GM12878 (cell line): ENCODE results near the gene OVCA2. TPM values are rescaled to one million over a fixed set of nuclear protein-coding genes. Genes with fewer than 3 reads are reported as not detected.

Experiments
- ATAC-seq: fragments of 200-7000 bp; cut with Tn5 transposase; 3 replicates; pipeline ENCODE4 v1.9.1; 2020; ENCODE audit warnings: mild to moderate bottlenecking, moderate library complexity
- BruUV-seq: library from RNA; stranded (reverse); fragments of 400-500 nt; replicated peaks from 2 replicates; lab custom pipeline; 2021; lab: Mats Ljungman, UMichigan
- CTCF ChIA-PET: fragments of 300-600 bp; sonication (Branson Sonifier 250); formaldehyde crosslinking; extraction: SDS; loops from one replicate; lab custom pipeline; 2021; ENCODE audit warnings: inconsistent platforms; lab: Yijun Ruan, JAX
- POLR2A ChIA-PET: fragments of 350-600 bp; formaldehyde crosslinking; extraction: SDS; loops from one replicate; lab custom pipeline; 2021; ENCODE audit warnings: inconsistent platforms; lab: Charles Lee
- RAD21 ChIA-PET: fragments of 300-600 bp; sonication (Branson Sonifier 250); formaldehyde crosslinking; loops from one replicate; lab custom pipeline; 2023; ENCODE audit warnings: antibody characterized with exemption; ENCODE audit not compliant: unreplicated experiment; lab: Charles Lee
- SMC1A ChIA-PET: fragments of 300-600 bp; sonication (Branson Sonifier 250); formaldehyde crosslinking; loops from one replicate; lab custom pipeline; 2023; ENCODE audit not compliant: unreplicated experiment, uncharacterized antibody; lab: Charles Lee
- DNase-seq: peaks from one replicate; pipeline ENCODE4 v3.0.0-alpha.2; 2011; ENCODE audit warnings: low read depth, low spot score
- FAIRE-seq: peaks from 3 replicates; lab custom pipeline; 2011; peaks lifted over from hg19 to GRCh38; lab: Jason Lieb, UNC
- H2AFZ ChIP-seq: 2 replicates; pipeline ENCODE4 v1.6.0; 2011; ENCODE audit warnings: low read depth, low read length, control low read depth; ENCODE audit not compliant: control insufficient read depth
- H3K27ac ChIP-seq: 2 replicates; pipeline ENCODE4 v1.5.1; 2011; ENCODE audit warnings: control low read depth; ENCODE audit not compliant: control insufficient read depth, insufficient read depth
- H3K27me3 ChIP-seq, 2 experiments: replicated peaks in 1 of 2; 2 replicates each; pipeline versions ENCODE4 v1.6.0 to v1.6.1; 2011; ENCODE audit warnings: low read length in 1 of 2; ENCODE audit not compliant: control insufficient read depth in 2 of 2, insufficient read depth in 2 of 2
- H3K36me3 ChIP-seq, 2 experiments: 2 replicates each; pipeline ENCODE4 v1.5.1; 2011; ENCODE audit warnings: low read length in 1 of 2; ENCODE audit not compliant: control insufficient read depth in 2 of 2, insufficient read depth in 2 of 2
- H3K4me1 ChIP-seq: 2 replicates; pipeline ENCODE4 v1.6.1; 2011; ENCODE audit warnings: mild to moderate bottlenecking, low read length, moderate library complexity, mixed read lengths; ENCODE audit not compliant: control insufficient read depth, insufficient read depth
- H3K4me2 ChIP-seq: 2 replicates; pipeline ENCODE4 v1.6.0; 2011; ENCODE audit warnings: control low read depth; ENCODE audit not compliant: control insufficient read depth, insufficient read depth
- H3K4me3 ChIP-seq: fragments of 200-600 bp; sonication (generic); 2 replicates; pipeline ENCODE4 v1.5.1; 2016
- H3K79me2 ChIP-seq: 2 replicates; pipeline ENCODE4 v1.6.0; 2011; ENCODE audit warnings: low read length; ENCODE audit not compliant: control insufficient read depth, insufficient read depth
- H3K9ac ChIP-seq: 2 replicates; pipeline ENCODE4 v1.8.0; 2011; ENCODE audit warnings: low read length, control low read depth, mixed read lengths; ENCODE audit not compliant: control insufficient read depth, insufficient read depth
- H3K9me3 ChIP-seq: replicated peaks from 3 replicates; pipeline ENCODE4 v1.5.1; 2011; ENCODE audit warnings: mild to moderate bottlenecking, low read length; ENCODE audit not compliant: control insufficient read depth, insufficient read depth
- H4K20me1 ChIP-seq: 2 replicates; pipeline ENCODE4 v1.6.0; 2011; ENCODE audit not compliant: control insufficient read depth, insufficient read depth
- CEBPB ChIP-seq, 2 experiments: fragments of 150-350 bp in 1 of 2; IDR thresholded peaks; 2 replicates each; pipeline ENCODE4 v1.6.1; 2012 to 2014; ENCODE audit warnings: low read depth in 2 of 2, low read length in 2 of 2, borderline replicate concordance in 1 of 2, inconsistent platforms in 1 of 2
- NFIC ChIP-seq: IDR thresholded peaks from 2 replicates; pipeline ENCODE4 v1.6.1; 2012; ENCODE audit warnings: low read depth, mild to moderate bottlenecking, inconsistent platforms, low read length, moderate library complexity
- PML ChIP-seq: IDR thresholded peaks from 2 replicates; pipeline ENCODE4 v1.6.1; 2012; ENCODE audit warnings: low read length, inconsistent platforms
- RAD51 ChIP-seq: fragments of 450-650 bp; IDR thresholded peaks from 2 replicates; pipeline ENCODE4 v1.6.1; 2016; ENCODE audit warnings: moderate library complexity, mild to moderate bottlenecking, inconsistent platforms
- RFX5 ChIP-seq: IDR thresholded peaks from 2 replicates; pipeline ENCODE4 v1.6.1; 2011; ENCODE audit warnings: low read depth, low read length, improper control_type of control experiment
- SIN3A ChIP-seq: IDR thresholded peaks from 2 replicates; pipeline ENCODE4 v1.6.1; 2012; ENCODE audit warnings: low read depth, low read length, improper control_type of control experiment
- ZBTB33 ChIP-seq: fragments of 450-650 bp; IDR thresholded peaks from 2 replicates; pipeline ENCODE4 v1.6.1; 2017; ENCODE audit warnings: mild to moderate bottlenecking
- ZBTB4 ChIP-seq: fragments of 450-650 bp; formaldehyde crosslinking; IDR thresholded peaks from 2 replicates; pipeline ENCODE4 v1.4.0; 2022; ENCODE audit warnings: mild to moderate bottlenecking, moderate library complexity
- ZNF274 ChIP-seq: IDR thresholded peaks from one replicate; pipeline ENCODE4 v1.8.0; 2011; ENCODE audit not compliant: insufficient read length, insufficient read depth
- WGBS: methylation state at CpG from one replicate; pipeline ENCODE4 v1.1.6; 2016; ENCODE audit warnings: low lambda C conversion rate; ENCODE audit not compliant: insufficient replicate concordance, insufficient coverage; ENCODE audit errors: missing lambda C conversion rate; 5-methylcytosine and 5-hydroxymethylcytosine counted together
- in situ Hi-C: fragments of 300-500 bp; cut with MboI; formaldehyde crosslinking; loops from 9 replicates; pipeline ENCODE4 v1.14.3; 2018; ENCODE audit warnings: mixed read lengths
- intact Hi-C: fragments of 100-400 bp; cut with micrococcal nuclease; formaldehyde crosslinking; loops from one replicate; pipeline ENCODE4 v1.14.2; 2022; ENCODE audit not compliant: unreplicated experiment
- polyA plus RNA-seq, 11 experiments: library from polyadenylated mRNA; depleted of rRNA in 4 of 11; unstranded in 6 of 11; stranded (reverse) in 5 of 11; fragments of >200 nt; fragmentation: Nextera tagmentation in 4 of 11; fragmentation: Illumina TruSeq in 1 of 11; extraction: Ambion mirVana in 4 of 11; extraction: Trizol in 1 of 11; gene quantifications; 1 replicate in 1 of 11; 2 replicates in 10 of 11; pipeline versions ENCODE4 v1.2.1 to v1.2.3, GENCODE V29; 2011 to 2016; ENCODE audit warnings: inconsistent platforms in 2 of 11, missing spikeins in 2 of 11, low read depth in 1 of 11
- total RNA-seq, 4 experiments: library from RNA; depleted of rRNA in 3 of 4; stranded (reverse); fragments of >200 nt in 3 of 4; fragmentation: Illumina TruSeq in 1 of 4; extraction: Trizol in 1 of 4; gene quantifications; 2 replicates each; pipeline versions ENCODE4 v1.2.1 to v1.2.3, GENCODE V29; 2013 to 2021

The OVCA2 gene
- total and polyA plus RNA-seq, 10 of the 15 experiments (the other 5 are each of a cell fraction or from before 2014, with no cell fraction given), result 6.1 to 75.3 (median 40.7) TPM

GRCh38 chr17:1997289-1997926 is 44.4 kb upstream of the OVCA2 start:
- no peak overlapping the region for H2AFZ ChIP-seq
- H3K4me3 ChIP-seq, result no peak overlapping the region
- intact Hi-C loops, result no loop called here
- no peak for FAIRE-seq
- 58% methylated on average over 14 of the region's 22 CpGs for WGBS
- no TSS peak for BruUV-seq
- RAD21 ChIA-PET, result interaction anchor here (0.6 kb wide), 1 partner anchor 17 kb away, joined by 4 read pairs; no protein-coding TSS in a partner anchor
- H3K9me3 ChIP-seq, result no peaks in the 10 kb centered on the region
- TF ChIP-seq ZBTB4, result no peak
- TF ChIP-seq RAD51, result no peak
- TF ChIP-seq NFIC, result no peak
- no peak for TF ChIP-seq ZNF274
- no peak for TF ChIP-seq SIN3A
- TF ChIP-seq CEBPB (IDR thresholded peaks at IDR 0.05; ENCODE audit: borderline replicate concordance in 1 of 2, low read depth in 2 of 2, low read length in 2 of 2), result no peak
- TF ChIP-seq PML, result no peak
- no peak for TF ChIP-seq ZBTB33
- no peak for TF ChIP-seq RFX5
- TF ChIP-seq, all 136 proteins: peak for 0
- peaks cover 1 to 3% of the 10 kb centered on the region in 2 experiments; a peak in 3 of 4 replicates for H3K27me3 ChIP-seq
- in situ Hi-C loops, result no loop called here
- no peak overlapping the region for H3K4me2 ChIP-seq
- H3K79me2 ChIP-seq, result no peaks in the 10 kb centered on the region
- H3K9ac ChIP-seq, result no peak overlapping the region
- POLR2A ChIA-PET, result no interaction called here
- no peak overlapping the region for H3K27ac ChIP-seq
- ATAC-seq (no peak), DNase-seq (no peak)
- no peaks in the 10 kb centered on the region for H4K20me1 ChIP-seq
- no peaks in the 10 kb centered on the region for H3K4me1 ChIP-seq
- CTCF ChIA-PET, result no interaction called here
- H3K36me3 ChIP-seq, result no peaks in the 10 kb centered on the region
- SMC1A ChIA-PET, result no interaction called here
